Middle frontal gyrus (tissue), 1 donor: ENCODE data around the gene SLC25A42.
"Not testable (repeated sequence)": the region's sequence is repeated elsewhere in the genome, so short reads cannot be mapped to it uniquely, and the experiment has no call there.

ENCODE experiments used
- DNase-seq: peaks from one replicate; pipeline ENCODE4 v3.0.0-alpha.2; 2015; ENCODE audit warnings: low spot score; ENCODE audit errors: extremely low spot score

SLC25A42 gene

DNA sequence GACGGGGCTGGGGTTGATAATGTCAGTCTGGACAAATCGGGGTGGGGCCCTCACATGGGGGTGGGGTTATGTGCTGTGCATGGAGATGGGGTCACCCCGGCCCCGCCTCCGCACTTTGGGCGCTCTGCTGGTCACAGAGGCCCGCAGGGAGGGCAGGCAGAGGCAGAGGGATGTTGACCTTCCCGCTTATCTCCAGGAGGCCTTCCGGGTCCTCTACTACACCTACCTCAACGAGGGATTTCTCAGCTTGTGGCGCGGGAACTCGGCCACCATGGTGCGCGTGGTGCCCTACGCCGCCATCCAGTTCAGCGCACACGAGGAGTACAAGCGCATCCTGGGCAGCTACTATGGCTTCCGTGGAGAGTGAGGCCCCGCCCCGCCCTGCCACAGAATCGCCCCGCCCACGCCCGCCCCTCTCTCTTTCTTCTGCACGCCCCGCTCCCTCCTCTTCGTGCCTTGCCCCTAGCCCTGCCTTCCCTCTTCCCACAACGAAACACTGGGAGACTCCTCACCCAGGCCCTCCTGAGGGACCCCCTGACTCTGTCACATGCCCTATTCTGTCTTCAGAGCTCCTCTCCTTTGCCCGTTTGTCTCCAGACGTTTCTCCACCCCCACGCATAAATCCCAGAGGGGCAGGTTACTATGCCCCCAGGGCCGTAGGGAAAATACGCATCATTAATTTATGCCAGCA lies 41.7 kb downstream of the SLC25A42 start:
- DNase-seq = no peak

DNA sequence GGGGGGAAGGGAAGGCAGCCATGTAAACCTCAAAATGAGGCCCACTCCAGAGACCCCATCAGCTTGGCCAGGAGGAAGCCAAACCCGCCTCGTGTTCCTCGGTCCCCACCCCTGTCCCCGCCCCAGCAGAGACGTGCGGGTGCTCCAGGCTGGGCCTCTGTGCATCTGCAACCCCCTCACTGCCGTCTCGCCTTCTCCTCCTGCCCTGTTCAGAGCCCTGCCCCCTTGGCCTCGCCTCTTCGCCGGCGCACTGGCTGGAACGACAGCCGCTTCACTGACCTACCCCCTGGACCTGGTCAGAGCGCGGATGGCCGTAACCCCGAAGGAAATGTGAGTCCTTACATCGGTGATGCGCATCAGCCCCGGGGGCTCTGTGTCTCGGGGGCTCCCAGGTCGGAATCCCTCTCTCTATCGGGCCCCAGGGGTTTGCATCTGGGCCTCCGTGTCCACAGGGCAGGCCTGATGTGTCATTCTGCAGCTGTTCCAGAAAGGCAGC lies 42.3 kb downstream of the SLC25A42 start:
- no peak for DNase-seq

DNA sequence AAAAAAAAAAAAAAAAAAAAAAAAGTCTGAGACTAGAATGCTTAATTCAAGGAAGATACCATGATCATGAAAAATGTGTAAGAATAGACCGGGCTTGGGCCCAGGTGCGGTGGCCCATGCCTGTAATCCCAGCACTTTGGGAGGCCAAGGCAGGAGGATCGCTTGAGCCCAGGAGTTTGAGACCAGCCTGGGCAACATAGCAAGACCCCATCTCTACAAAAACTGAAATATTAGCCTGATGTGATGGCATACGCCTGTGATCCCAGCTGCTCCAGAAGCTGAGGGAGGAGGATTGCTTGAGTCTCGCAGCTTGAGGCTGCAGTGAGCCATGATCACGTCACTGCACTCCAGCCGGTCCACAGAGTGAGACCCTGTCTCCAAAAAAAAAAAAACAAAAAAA lies 43.1 kb downstream of the SLC25A42 start:
- DNase-seq = not testable (repeated sequence)

DNA sequence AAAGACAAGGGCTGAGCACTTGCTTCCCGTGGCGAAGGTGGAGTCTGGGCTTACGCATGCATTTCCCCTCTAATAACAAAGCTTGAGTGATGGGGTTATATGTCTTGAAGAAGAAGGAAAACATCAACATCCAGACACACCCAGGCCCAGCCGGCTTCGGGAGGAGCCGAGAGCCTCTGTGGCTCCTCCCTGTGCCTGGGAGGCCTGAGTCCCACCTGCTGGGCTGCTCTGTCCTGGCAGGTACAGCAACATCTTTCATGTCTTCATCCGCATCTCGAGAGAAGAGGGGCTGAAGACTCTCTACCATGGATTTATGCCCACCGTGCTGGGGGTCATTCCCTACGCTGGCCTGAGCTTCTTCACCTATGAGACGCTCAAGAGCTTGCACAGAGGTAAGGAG lies 43.9 kb downstream of the SLC25A42 start:
- no peak for DNase-seq

DNA sequence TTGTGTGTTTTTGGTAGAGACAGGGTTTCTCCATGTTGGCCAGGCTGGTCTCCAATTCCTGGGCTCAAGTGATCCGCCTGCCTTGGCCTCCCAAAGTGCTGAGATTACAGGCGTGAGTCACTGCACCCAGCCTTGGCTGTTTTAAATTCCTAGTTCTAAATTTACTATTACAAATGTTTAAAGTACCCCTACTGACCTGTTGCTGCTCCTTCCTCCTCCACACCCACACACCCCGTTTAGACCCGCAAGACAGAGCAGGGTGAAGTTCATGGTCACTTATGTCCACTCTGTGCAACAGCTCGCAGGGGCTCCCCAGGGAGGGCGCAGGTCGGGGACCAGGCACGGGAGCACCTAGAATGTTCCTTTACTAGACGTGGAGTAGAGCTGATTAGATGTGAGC lies 45.8 kb downstream of the SLC25A42 start:
- no peak for DNase-seq

DNA sequence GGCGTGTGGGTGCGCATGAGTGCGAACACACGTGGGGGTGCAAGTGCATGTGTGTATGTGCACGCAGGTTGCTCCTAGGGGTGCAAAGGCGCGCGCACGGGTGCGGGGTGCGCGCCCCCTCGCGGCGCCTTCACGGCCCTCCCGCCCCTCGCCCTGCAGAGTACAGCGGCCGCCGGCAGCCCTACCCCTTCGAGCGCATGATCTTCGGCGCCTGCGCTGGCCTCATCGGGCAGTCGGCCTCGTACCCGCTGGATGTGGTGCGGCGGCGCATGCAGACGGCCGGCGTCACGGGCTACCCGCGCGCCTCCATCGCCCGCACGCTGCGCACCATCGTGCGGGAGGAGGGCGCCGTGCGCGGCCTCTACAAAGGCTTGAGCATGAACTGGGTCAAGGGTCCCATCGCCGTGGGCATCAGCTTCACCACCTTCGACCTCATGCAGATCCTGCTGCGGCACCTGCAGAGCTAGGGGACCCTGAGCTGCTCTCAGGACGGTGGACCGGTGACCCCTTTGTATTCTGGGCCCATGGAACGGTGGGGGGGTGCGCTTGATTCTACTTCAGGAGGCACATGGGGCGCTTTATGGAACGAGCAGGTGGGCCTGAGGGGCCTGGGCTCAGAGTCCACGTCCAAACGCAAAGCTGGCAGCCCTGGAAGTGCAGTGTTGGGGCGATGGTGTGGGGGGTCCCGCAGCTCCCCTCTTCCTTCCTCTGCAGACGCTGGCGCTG lies 46.8 kb downstream of the SLC25A42 start:
- DNase-seq = peak; percentile 2

DNA sequence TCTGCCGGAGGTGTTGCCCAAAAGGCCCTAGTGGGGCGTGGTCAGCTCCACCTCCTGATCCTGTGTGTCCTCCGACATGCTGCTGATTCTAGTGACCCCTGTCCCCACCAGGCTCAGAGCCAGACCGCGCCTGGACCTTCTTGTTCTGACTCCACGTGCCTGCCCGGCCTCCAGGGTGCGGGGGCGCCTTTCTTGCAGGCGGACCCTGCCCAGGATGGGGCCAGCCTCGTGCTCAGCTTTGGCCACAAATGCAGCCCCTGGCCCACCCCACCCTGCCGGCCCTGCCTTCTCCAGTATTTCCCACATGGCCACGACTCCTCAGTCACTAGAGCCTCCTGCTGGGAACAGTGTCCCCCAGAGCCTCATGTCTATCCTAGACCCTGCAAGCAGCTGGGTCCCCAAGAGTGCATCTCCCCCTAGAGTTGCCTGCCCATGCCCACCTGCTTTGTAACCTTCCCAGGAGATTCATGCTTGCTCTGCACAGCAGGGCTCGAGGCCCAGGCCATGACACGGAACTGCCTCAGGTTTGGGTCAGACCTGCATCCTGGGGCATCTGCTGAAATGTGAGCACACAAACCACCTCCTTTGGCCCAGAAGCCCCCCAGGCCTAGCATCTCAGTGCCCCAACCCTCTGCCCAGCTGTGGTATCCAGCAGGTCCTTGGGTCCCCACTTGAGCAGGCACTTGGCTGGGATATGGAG lies 47.5 kb downstream of the SLC25A42 start:
- DNase-seq = no peak

DNA sequence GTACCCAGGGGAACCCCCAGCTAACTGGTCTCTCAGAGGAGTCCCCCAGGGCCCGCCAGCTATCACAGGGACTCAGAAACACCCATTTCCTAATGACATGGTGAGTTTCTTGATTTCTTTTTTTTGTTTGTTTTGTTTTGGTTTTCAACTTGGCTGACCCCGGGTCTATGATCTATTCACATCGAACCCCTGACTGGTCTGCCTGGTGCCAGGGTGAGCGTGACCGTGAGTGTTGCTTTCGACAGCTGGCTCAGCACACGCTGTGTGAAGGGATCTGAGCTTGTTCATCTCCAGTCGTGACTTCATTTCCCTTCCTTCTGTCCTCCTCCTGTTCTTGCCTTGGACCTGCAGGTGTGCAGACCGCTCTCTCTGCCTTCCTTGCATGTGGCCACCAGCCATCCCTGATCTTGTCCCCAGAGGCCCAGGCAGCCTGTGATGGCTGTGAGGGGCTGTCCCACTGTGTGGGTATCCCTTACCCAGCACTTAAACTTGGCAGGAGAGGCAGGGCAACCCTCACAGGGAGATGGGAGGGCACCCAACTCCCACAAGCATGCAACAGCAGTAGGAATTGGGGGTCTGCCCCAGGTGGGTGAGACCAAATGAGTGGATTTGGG lies 48.3 kb downstream of the SLC25A42 start:
- no peak for DNase-seq

DNA sequence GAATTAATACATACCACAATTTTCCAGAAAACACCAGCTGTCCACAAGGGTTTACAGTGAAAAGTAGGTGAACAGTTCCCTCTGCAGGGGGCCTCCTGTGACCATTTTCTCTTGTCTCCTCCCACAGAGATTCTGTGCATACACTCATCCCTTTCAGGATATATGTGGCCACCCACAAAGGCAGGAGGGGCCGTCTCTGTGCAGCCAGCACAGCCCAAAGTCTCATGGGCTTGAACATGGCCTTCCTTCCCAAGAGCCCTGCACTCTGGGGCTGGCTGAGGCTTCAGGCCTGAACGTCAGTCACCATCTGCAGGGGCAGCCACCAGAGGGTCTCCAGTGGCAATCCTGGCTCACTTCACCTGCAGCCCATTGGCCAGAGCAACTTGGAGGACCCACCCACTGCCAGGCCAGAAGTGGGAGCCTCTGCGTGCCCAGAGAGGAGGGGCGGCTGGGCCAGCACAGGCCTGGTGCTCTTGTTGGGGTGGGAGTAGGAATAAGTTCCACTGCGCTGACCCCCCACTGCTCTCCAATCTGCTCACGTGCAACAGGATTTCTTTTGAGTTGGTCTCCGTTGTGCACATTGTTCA lies 49.3 kb downstream of the SLC25A42 start:
- no peak for DNase-seq

DNA sequence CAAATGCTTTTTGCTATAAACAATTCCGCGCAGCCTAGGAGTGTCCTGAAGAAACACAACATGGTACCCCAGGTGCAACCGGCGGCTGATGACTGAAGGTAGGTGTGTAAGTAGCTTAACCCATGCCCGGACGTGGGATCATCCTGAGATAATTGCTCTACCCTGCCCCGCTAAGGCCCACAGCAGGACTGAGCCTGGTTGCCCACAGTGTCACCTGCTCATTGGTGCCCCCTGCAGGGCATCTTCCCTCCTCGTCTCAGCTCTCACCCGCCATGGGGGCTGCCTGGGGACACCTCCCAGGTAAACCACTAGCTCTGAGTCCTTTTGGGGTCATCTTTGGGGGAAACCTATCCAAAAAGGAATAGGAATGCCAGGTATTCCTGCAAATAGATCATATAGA lies 52.2 kb downstream of the SLC25A42 start:
- no peak for DNase-seq

DNA sequence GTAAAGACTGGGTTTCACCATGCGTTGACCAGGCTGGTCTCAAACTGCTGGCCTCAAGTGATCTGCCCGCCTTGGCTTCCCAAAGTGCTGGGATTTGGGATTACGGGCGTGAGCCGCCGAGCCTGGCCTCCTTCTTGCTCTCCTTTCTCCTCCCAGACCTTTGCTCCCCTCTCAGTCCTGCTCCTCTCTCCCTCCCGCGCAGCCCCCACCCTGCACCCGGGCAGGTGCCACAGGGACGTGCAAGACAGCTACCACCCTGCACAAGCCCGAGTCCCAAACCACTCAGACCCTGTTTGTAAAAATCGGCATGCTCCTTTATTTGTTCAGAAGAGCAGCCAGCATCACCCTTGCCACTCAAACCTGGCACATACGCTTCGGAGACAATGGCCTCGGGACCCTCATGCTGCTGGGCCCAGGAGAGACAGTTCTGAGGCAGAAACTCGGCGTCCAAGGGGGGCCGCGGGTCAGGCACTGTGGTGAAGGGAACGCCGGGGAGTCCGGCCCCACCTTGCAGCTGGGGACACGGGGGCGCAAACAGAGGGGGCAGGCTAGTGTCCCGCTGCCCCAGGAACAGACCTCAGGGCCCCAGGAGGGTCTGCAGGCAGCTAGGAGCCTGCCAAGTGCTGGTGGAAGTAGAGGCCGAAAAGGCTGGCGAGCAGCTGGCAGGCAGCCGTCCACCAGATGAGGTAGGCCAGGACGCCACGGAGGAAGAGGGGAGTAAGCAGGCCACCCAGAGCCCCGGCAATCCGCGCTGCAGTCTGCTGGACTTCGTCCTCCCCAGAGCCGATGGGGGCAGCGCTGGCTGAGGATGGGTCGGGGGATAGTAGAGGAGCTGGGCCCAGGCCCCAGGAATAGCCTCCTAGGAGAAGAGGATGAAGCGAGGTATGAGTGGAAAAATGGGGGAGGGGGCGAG lies 55.8 kb downstream of the SLC25A42 start:
- DNase-seq = no peak

DNA sequence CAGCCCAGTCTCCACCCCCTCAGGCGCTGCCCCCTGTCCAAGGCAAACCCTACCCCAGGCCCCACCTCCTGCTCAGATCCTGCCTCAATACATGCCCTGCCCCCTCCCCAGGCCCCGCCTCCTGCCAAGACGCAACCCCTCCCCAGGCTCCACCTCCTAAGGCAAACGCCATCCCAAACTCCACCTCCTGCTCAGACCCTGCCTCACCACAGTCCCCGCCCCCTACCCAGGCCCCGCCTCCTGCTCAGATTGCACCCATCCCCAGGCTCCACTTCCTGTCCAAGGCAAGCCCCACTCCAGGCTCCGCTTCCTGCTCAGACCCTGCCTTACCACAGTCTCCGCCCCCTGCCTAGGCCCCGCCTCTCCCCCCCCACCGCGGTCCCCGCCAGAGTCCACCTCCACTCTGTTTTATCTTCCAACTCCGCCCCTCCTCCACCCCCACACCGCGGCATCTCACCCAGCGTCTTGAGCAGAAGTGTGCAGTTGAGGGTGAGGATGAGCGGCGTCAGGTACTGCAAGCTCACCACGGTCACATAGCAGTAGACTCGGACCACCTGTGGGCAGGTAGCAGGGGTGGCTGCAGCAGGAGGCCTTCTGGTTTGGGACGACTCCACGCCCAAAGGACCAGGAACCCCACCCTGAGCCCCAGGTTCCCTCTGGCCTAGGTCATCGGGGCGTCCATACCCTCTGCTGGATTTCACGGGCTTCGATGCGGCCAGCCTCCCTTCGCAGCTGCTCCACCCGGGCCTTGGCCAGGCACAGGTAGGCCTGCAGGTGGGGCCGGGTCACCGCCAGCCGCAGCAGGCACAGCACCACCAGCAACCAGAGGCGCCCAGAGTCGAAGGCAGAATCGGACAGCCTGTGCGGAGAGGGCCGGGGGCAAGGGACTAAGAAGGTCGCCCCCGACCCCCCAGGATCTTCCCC lies 56.8 kb downstream of the SLC25A42 start:
- DNase-seq = no peak

DNA sequence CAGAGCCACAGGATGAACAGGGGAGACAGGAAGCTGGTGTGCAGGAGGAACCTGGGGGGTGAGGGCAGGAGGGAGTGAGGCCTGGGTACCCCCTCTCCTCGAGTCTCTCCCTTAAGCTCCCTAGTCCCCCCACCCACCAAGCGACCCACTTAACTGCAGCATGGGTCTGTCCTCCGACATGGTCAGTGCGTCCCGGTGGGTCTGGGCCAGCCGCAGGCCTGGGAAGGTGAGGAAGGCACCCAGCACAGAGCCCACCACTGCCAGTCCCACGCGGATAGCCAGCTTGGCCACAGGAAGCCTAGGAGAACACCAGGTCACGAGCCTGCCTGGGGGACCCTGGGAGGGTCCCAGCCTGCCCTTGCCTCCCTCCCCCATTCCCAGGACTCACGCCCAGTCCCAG lies 57.6 kb downstream of the SLC25A42 start:
- no peak for DNase-seq

DNA sequence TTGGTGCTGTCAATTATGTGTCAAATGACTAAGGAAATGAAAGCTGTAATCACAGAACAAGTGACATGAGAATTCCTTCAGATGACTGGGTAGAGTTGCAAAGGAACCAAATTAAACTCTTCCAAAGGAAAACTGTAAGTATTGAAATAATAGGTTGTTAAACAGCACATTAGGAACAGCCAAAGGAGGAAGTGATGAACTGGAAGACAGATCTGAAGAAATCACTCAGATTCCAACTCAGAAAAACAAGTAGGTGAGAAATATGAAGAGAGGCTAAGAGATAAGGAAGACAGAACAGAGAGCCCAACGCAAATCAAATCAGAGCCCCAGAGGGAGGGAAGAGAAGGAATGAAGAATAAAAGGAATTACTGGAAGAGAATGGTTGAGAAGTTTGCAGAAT lies 59.1 kb downstream of the SLC25A42 start:
- no peak for DNase-seq

DNA sequence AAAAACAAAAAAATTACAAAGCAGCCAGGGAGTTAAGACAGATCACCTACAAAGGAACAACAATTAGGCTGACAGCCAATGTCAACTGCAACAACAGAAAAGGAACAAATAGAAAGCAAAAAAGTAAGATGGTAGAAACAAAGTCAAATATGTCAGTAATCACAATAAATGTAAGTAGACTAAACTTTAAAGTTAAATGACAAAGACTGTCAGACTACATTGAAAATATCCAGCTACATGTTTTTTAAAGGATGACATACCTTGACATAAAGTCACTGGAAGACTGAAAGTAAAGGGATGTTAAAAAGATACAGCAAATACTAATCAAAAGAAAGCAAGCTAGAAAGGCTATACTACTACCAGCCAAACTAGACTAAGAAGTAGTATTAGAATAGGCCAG lies 59.6 kb downstream of the SLC25A42 start:
- DNase-seq = no peak

DNA sequence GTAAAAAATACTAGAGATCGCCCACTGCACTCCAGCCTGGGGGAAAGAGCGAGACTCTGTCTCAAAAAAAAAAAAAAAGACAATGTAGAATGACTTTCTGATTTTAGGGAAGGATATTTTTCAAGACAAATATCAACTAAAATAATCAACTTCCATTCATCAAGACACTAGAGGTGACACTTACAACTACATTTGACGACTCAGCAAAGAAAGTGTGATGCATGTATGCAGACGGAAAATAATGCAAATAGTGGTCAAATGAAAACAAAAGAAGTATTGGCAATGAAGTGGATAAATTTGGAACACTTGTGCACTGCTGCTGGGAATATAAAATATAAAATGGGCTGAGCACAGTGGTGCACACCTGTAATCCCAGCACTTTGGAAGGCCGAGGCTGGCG lies 62.3 kb downstream of the SLC25A42 start:
- no peak for DNase-seq

DNA sequence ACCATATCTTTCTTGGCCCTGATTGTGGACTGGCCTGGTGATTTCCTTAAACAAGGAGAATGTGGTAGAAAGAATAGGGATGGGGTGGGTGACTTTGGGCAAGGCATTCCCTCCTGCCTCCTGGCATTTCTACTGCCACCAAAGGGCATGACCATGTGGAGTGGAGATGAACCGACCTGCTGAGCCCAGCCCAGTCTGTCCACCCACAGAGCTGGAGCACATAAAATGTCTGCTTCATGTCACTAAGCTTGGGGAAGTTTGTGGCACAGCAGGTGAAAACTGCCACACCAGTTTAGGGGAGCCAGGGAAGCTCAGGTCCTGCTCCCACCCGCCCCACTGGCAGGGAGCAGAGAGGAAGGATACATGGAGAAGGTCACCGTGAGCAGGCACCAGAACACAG lies 68.2 kb downstream of the SLC25A42 start:
- no peak for DNase-seq

DNA sequence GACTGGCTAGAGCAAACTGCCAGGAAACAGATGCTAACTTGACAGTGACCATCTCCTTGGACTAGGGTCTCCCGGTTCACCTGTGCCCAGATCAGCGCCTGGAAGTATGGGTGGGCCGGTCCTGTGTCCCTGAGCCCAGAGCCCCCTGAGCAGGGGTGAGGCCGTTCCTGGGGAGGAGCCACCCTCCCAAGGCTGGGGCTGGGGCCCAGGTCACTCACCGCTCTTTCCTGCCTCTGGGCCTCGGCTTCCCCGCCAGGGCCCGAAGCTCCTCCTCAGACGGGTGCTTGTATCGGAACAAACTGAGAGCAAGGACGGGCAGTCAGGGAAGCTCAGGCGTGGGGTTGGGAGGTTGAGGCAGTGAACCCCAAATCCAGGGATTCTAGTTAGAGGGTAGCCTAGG lies 69.1 kb downstream of the SLC25A42 start:
- no peak for DNase-seq

DNA sequence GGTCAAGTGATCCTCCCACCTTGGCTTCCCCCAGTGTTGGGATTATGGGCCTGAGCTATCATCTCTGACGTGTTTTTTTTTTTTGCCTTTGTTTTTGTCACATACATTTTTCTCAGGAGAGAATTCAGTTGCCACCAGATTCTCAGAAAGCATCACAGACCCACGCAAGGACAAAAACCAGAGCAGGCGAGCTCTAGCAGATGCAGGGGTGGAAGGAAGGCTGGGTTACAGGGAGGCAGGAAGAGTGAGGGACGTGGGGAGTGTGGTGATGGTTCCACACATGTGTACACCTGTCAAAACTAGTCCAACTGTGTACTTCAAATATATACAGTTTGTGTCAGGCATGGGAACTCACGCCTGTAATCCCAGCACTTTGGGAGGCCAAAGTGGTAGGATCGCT lies 70.2 kb downstream of the SLC25A42 start:
- DNase-seq = no peak
